Right ventricle myocardium superior (tissue), 1 donor: ENCODE data around the gene IQGAP2. TPM values are rescaled to one million over a fixed set of nuclear protein-coding genes. Genes with fewer than 3 reads are reported as not detected.
"Not testable (repeated sequence)": the region's sequence is repeated elsewhere in the genome, so short reads cannot be mapped to it uniquely, and the experiment has no call there.

Source experiments
- ATAC-seq: fragments of 200-7000 bp; cut with Tn5 transposase; one replicate; pipeline ENCODE4 v1.9.1; 2020; ENCODE audit warnings: mild to moderate bottlenecking; ENCODE audit not compliant: poor library complexity
- DNase-seq: peaks from one replicate; pipeline ENCODE4 v3.0.0-alpha.2; 2020
- intact Hi-C: fragments of 100-400 bp; cut with DNase I; formaldehyde crosslinking; loops from one replicate; pipeline ENCODE4 v1.11.2; 2022
- total RNA-seq: library from RNA; stranded (reverse); fragmentation: NEBNext Ultra II Directional; extraction: Animal tissue kit (Norgen Biotek cat#: 25700); gene quantifications from one replicate; pipeline ENCODE4 v1.2.1, GENCODE V29; 2021
- donor health status: DM: no; HTN: yes; CAD: no; lungs with severe emphysema.

Gene IQGAP2
- total RNA-seq, 1 donor from 2014 or later = 4.2 TPM

GRCh38 chr5:76724871-76725270, 321.8 kb downstream of the IQGAP2 start:
- intact Hi-C loops = no loop called here
- ATAC-seq = no peak
- no peak for DNase-seq

GRCh38 chr5:76728965-76729364, 325.9 kb downstream of the IQGAP2 start:
- ATAC-seq = no peak
- no peak for DNase-seq
- intact Hi-C loops = no loop called here

DNA sequence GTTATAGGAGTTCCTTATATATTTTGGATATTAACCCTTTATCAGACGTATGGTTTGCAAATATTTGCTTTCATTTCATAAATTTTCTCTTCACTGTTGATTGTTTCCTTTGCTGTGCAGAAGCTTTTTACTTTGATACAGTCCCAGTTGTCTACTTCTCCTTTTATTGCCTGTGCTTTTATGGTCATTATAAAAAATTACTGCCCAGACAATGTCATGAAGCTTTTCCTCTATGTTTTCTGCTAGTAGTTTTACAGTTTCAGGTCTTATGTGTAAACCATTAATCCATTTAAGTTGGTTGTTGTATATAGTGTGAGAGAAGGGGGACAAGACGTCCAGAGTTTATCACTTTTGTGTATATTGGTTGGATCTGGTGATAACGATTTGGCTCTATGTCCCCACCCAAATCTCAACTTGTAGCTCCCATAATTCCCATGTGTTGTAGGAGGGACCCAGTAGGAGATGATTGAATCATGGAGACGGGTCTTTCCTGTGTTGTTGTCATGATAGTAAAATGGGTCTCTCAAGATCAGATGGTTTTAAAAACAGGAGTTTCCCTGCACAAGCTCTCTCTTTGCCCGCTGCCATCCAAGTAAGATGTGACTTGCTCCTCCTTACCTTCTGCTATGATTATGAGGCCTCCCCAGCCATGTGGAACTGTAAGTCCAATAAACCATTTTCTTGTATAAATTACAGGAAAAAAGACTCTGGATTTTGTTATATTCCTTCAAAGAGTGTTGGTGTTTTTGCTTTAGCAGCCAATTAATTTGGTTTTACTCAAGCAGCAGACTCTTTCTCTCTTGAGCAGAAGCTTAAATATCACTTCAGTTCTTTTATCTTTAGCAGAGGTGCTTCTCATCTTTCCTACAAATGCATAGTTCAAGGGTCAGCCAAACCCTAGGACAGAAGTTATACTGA, 326.5 kb downstream of the IQGAP2 start:
- intact Hi-C loops = no loop called here
- no peak for ATAC-seq

GRCh38 chr5:76732405-76733048, 329.4 kb downstream of the IQGAP2 start:
- no peak for DNase-seq
- intact Hi-C loops = no loop called here
- no peak for ATAC-seq

More for the DNA sequence above, 326.5 kb downstream of the IQGAP2 start:
- DNase-seq = no peak

- ATAC-seq = no peak
- intact Hi-C loops = no loop called here
- DNase-seq = no peak
Measured at GRCh38 chr5:76733049-76733417, 329.9 kb downstream of the IQGAP2 start.

GRCh38 chr5:76735762-76736545, 332.9 kb downstream of the IQGAP2 start:
- intact Hi-C loops = no loop called here
- DNase-seq (no peak), ATAC-seq (no peak)

DNA sequence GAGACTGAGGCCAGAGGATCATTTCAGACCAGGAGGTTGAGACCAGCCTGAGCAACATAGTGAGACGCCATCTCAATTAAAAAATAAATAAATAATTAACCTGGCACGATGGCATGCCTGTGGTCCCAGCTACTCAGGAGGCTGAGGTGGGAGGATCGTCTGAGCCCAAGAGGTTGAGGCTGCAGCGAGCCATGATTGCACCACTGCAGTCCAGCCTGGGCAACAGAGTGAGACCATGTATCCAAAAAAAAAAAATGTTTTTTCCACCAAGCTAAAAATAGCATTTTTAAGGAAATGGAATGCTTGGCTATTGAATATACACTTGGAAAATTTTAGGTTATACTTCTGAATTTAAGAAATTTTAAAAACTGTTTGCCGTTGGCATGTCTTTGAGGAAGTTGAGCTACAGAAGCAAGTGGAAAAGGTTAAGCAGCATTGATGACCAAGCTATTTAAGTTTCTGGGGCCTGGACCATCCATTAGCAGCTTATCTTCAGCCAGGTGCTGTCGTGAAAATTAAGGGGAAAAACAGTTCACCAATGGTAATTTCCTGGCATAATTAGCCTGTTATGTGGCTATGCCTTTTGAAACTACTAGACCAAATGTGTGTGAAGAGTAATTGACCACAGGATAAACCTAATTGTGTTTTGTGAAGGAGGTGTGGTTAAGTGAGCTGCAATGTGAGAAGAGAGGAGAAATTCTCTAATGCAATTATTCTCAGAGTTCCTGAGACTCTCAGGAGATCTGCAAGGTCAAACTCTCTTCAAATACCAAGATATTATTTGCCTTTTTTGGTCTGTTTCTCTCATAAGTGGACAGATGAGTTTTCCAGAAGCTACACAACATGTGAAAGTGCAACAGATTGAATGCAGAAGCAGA, 333.8 kb downstream of the IQGAP2 start:
- intact Hi-C loops = no loop called here
- peak; percentile 20 for ATAC-seq
- DNase-seq = no peak

DNA sequence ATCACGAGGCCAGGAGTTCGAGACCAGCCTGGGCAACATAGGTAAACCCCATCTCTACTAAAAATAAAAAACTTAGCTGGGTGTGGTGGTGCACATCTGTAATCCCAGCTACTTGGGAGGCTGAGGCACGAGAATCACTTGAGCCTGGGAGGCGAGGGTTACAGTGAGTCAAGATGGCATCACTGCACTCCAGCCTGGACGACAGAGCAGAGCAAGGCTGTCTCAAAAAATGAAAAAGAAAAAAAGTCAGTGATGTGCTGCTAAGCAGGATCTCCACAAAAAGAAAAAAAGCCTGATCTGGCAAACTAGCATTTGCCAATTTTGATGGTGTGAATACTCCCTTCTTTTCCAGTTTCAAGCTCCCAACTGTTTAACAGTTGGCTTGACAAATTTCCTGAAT, 334.8 kb downstream of the IQGAP2 start:
- no peak for ATAC-seq
- intact Hi-C loops = no loop called here
- DNase-seq = no peak

GRCh38 chr5:76741506-76741905, 338.4 kb downstream of the IQGAP2 start:
- DNase-seq, ATAC-seq, intact Hi-C loops: not testable (repeated sequence)

DNA sequence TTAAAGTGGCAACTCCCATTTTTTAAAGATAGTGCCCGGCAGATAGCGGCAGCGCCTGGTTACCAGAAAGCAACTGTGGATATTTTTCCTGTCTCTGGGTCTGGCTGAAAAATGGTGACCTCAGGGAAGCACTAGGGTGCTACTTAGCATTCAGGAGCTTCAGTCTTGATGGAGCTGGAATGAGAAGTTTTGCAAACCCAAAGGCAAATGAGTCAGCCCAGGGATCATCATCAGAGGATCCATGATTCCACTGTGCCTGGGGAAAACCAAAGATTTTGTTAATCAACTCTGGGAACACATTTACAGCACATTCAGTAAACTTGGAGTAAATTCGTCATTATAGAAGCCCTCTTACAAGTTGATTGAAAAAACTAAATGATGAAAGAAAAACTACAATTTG, 339.5 kb downstream of the IQGAP2 start:
- intact Hi-C loops = no loop called here
- ATAC-seq (no peak), DNase-seq (no peak)

- ATAC-seq (no peak), DNase-seq (no peak)
- intact Hi-C loops = no loop called here
Measured at GRCh38 chr5:76744632-76745031, 341.5 kb downstream of the IQGAP2 start.

DNA sequence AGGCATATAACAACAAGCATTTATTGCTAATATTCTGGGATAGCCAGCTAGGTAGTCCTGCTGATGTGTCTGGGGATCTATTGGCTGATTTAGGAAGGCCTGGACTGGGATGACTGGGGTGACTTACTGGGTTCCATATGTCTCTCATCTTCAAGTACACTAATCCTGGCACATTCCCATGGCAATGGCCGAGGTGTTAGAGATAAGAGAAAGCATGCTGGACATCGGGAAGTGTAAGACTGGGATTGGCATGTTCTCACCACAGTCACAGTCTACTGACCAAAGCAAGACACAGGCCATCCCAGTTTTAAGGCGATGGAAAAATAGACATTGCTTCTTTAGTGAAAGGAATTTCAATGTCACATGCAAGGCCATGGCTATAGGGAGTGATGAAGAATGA, 342.6 kb downstream of the IQGAP2 start:
- ATAC-seq (no peak), DNase-seq (no peak)
- intact Hi-C loops = no loop called here

GRCh38 chr5:76746677-76747076, 343.6 kb downstream of the IQGAP2 start:
- no peak for ATAC-seq
- intact Hi-C loops = no loop called here
- DNase-seq = no peak

DNA sequence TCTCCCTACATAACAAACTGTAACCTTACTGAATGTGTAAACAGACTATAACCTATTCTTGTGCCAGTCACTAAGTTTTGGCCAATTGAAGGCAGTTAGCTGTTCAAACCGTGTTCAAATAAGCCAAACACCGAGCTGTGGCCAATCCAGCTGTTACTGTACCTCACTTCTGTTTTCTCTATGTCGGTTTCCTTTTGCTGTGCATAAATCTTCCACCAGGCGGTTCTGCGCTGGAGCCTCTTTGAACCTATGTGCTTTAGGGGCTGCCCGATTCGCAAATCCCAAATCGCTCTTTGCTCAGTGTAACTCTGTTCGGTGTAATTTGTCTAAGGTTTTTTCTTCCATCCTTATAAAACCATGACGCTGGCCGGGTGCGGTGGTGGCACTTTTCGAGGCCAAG, 344.6 kb downstream of the IQGAP2 start:
- ATAC-seq = no peak
- intact Hi-C loops = no loop called here
- no peak for DNase-seq

GRCh38 chr5:76751291-76751690, 348.2 kb downstream of the IQGAP2 start:
- DNase-seq (no peak), ATAC-seq (no peak)
- intact Hi-C loops = no loop called here

DNA sequence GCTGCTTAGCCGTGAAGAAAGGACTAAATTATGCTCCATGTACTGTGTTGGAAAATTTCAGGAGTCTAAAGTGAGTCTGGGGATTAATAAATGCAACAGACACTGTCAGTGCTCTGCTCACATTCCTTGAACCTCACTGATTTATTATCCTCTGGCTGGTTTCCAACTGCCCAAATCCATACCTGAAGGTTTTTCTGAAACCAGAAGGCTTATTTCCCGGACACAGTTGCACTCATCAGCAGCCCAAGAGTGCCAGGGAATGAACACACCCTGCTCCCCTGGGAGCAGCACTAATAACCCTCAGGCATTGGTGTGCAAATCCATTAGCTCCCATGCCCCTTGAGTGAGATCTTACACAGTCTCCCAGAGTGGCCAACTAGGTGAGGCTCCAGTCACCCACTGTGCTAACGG, 351.6 kb downstream of the IQGAP2 start:
- intact Hi-C loops = no loop called here
- ATAC-seq (no peak), DNase-seq (no peak)

GRCh38 chr5:76755779-76756637, 352.9 kb downstream of the IQGAP2 start:
- DNase-seq (no peak), ATAC-seq (no peak)
- intact Hi-C loops = no loop called here

- no peak for DNase-seq
- intact Hi-C loops = no loop called here
Measured at GRCh38 chr5:76757049-76757448, 354.0 kb downstream of the IQGAP2 start.

More at GRCh38 chr5:76757049-76757448, 354.0 kb downstream of the IQGAP2 start:
- ATAC-seq = no peak
